Epithelial cell of proximal tubule (primary cell): ENCODE measurements around the gene PNPLA4. TPM values are rescaled to one million over a fixed set of nuclear protein-coding genes. Genes with fewer than 3 reads are reported as not detected.

Source experiments
- DNase-seq: peaks from one replicate; pipeline ENCODE4 v3.0.0-alpha.2; 2011; ENCODE audit warnings: low read depth
- H3K4me3 ChIP-seq: 2 replicates; pipeline ENCODE4 v1.5.1; 2011; ENCODE audit warnings: low read depth, mild to moderate bottlenecking, low read length
- CTCF ChIP-seq: conservative IDR thresholded peaks from 2 replicates; pipeline ENCODE4 v1.5.1; 2012; ENCODE audit warnings: low read depth, mild to moderate bottlenecking, low read length
- total RNA-seq: library from RNA; depleted of rRNA; stranded (reverse); fragments of >200 nt; gene quantifications from 2 replicates; pipeline ENCODE4 v1.2.3, GENCODE V29; 2015

The PNPLA4 gene
- total RNA-seq, 1 donor from 2014 or later: 9.2 TPM

DNA sequence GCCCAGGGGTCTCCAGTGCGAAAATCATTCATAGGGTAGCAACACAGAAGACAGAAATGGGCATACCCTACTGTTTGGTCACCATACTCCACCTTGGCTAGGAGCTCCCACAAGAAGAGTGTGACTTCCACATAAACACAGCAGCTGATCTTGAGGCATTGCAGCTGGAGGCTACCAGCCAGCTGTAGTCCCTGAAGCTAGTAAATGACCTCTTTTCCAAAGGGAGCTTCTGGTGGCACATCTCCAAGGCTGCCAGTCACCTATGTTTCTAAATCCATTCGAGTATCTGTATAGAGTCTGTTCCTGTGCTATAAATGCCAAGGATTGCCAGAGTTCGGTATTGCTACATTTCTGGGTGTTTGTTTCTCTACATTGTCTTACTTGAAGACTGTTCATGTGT, 21.3 kb upstream of the PNPLA4 start:
- no peak for DNase-seq
- no peak for TF ChIP-seq CTCF

GRCh38 chrX:7946960-7947359, 19.7 kb upstream of the PNPLA4 start:
- no peak for TF ChIP-seq CTCF
- no peak overlapping the region for H3K4me3 ChIP-seq
- no peak for DNase-seq

More for the DNA sequence above, 21.3 kb upstream of the PNPLA4 start:
- no peak overlapping the region for H3K4me3 ChIP-seq

GRCh38 chrX:7943600-7944245, 16.5 kb upstream of the PNPLA4 start:
- no peak for DNase-seq
- H3K4me3 ChIP-seq: no peak overlapping the region
- TF ChIP-seq CTCF: no peak

GRCh38 chrX:7941390-7942042, 14.3 kb upstream of the PNPLA4 start:
- H3K4me3 ChIP-seq: no peak overlapping the region
- DNase-seq: no peak
- peak; percentile 53 for TF ChIP-seq CTCF

GRCh38 chrX:7934026-7934425, 6.8 kb upstream of the PNPLA4 start:
- DNase-seq: no peak
- TF ChIP-seq CTCF: no peak
- no peak overlapping the region for H3K4me3 ChIP-seq

- TF ChIP-seq CTCF: no peak
- DNase-seq: no peak
- H3K4me3 ChIP-seq: peak overlapping the region; percentile 54
Observed at GRCh38 chrX:7926914-7927258, 327 bp downstream of the PNPLA4 start.

DNA sequence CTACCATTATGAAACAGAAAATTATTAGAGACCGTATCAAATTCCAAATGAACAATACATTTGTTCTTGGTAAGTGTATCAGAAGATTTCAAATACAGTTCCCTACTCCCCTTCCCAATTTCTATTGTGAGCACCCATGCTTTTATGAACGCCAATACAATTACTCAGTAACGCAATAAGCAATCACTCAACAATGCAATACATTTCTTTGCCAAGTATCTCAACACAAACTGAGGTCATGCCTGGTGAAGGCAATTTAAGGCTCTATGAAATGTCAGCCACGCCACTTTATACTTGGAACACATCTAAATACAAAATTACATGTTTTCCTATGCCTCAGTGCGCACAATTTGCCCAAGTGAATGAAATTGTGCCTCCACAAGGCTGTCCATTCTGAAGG, 712 bp downstream of the PNPLA4 start:
- peak overlapping the region; percentile 54 for H3K4me3 ChIP-seq
- DNase-seq: no peak
- TF ChIP-seq CTCF: no peak
